ENCODE measurements around the gene CAPNS1.
"Not testable (repeated sequence)": the region's sequence is repeated elsewhere in the genome, so short reads cannot be mapped to it uniquely, and the experiment has no call there.

The CAPNS1 gene

DNA sequence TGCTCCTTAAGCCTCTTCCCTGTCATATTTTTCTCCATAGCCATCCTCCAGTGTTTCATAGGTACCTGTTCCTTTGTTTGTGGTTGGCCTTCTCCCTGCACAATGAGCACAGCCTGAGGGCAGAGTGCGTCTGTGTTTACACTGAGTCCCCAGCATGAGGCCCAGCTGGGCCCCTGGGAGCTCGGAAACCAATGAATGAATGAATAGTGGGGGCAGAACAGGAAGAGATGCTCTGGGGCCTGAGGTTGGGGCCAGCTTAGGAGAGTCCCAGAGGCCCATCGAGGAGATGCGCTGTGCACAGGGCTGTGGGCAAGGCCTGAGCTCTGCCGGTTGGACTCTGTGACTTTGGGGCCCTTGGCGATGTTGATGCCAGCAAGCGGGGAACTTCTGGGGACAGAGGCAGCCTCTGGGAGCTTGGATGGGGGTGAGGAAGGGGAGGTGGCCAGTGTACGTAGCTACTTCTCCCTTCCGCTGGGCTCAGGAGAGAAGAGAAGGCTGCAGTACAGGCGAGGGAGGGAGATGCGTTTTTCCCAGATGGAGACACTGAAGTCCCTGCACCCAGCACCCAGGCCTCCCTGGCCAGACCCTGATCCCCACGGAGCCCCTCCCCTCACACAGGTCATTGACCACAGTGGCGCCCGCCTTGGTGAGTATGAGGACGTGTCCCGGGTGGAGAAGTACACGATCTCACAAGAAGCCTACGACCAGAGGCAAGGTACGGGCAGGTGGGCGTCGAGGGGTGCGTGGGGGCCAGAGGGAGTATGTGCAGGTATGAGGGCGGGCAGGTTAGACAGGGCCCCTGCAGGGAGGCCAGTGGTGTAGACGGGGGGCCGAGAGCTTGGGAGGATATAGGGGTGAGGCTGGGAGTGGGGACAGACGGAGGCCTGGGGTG, 19.5 kb upstream of the CAPNS1 start:
- no peaks in the 10 kb centered on the region for H3K27me3 ChIP-seq (ENCODE audit: insufficient read depth, poor library complexity, severe bottlenecking)
- no peak overlapping the region for H3K27ac ChIP-seq (ENCODE audit: poor library complexity, severe bottlenecking)
- ATAC-seq (ENCODE audit: low read depth) (no peak), DNase-seq (ENCODE audit: low spot score) (no peak)
- H3K36me3 ChIP-seq (ENCODE audit: low read depth), result peaks cover 42% of the 10 kb centered on the region
- H3K9me3 ChIP-seq (ENCODE audit: severe bottlenecking), result no peaks in the 10 kb centered on the region
- no peak overlapping the region for H3K4me3 ChIP-seq (ENCODE audit: severe bottlenecking)
- H3K4me1 ChIP-seq (ENCODE audit: insufficient read depth, poor library complexity, severe bottlenecking), result no peaks in the 10 kb centered on the region
- TF ChIP-seq, protein P1, sequence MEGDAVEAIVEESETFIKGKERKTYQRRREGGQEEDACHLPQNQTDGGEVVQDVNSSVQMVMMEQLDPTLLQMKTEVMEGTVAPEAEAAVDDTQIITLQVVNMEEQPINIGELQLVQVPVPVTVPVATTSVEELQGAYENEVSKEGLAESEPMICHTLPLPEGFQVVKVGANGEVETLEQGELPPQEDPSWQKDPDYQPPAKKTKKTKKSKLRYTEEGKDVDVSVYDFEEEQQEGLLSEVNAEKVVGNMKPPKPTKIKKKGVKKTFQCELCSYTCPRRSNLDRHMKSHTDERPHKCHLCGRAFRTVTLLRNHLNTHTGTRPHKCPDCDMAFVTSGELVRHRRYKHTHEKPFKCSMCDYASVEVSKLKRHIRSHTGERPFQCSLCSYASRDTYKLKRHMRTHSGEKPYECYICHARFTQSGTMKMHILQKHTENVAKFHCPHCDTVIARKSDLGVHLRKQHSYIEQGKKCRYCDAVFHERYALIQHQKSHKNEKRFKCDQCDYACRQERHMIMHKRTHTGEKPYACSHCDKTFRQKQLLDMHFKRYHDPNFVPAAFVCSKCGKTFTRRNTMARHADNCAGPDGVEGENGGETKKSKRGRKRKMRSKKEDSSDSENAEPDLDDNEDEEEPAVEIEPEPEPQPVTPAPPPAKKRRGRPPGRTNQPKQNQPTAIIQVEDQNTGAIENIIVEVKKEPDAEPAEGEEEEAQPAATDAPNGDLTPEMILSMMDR (IDR thresholded peaks at IDR 0.05; ENCODE audit: poor library complexity, severe bottlenecking), result no peak

DNA sequence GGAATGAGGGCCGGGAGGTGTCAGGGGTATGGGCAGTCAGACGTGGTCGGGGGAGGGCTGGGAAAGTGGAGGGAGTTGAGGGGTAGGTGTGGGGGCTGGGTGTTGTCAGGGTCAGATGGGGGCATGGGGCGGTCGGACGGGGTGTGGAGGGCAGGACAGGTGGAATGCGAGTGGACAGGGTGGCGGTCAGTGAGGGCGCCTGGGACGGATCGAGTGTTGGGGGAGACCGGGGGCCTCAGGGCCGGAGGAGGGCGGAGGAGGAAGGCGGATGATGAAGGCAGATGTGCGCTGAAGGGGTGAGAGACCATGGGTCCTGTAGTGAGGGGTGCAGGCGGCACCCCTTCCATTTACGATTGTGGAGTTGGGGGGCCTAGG, 18.9 kb upstream of the CAPNS1 start:
- no peak for DNase-seq (ENCODE audit: low spot score)
- TF ChIP-seq, protein P1 (IDR thresholded peaks at IDR 0.05; ENCODE audit: poor library complexity, severe bottlenecking), result no peak
- no peak overlapping the region for H3K27ac ChIP-seq (ENCODE audit: poor library complexity, severe bottlenecking)
- no peaks in the 10 kb centered on the region for H3K27me3 ChIP-seq (ENCODE audit: insufficient read depth, poor library complexity, severe bottlenecking)
- peaks cover 48% of the 10 kb centered on the region for H3K36me3 ChIP-seq (ENCODE audit: low read depth)
- no peaks in the 10 kb centered on the region for H3K9me3 ChIP-seq (ENCODE audit: severe bottlenecking)
- H3K4me3 ChIP-seq (ENCODE audit: severe bottlenecking), result no peak overlapping the region
- no peaks in the 10 kb centered on the region for H3K4me1 ChIP-seq (ENCODE audit: insufficient read depth, poor library complexity, severe bottlenecking)
- ATAC-seq (ENCODE audit: low read depth), result no peak

DNA sequence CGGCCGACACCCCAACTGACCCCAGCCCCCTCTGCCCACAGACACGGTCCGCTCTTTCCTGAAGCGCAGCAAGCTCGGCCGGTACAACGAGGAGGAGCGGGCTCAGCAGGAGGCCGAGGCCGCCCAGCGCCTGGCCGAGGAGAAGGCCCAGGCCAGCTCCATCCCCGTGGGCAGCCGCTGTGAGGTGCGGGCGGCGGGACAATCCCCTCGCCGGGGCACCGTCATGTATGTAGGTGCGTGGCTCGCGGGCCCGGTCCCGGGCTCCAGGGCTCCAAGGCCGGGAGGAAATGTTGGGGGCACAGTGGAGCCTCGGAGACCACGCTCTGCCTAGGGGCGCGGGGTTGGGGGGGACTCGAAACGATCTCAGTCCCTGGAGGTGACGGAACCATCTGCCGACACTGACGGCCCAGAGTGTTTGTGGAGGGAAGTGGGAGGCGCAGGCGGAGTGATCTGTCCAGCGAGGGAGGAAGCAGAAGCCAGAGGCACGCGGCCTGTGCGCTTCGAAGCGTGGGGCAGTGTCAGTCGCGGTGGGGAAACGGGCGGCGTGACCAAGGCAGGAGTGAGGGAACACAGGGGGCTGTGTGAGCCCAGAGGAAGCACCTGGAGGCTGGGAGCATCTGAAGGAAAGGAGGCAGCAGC, 18.3 kb upstream of the CAPNS1 start:
- H3K4me1 ChIP-seq (ENCODE audit: insufficient read depth, poor library complexity, severe bottlenecking), result no peaks in the 10 kb centered on the region
- H3K27ac ChIP-seq (ENCODE audit: poor library complexity, severe bottlenecking), result no peak overlapping the region
- ATAC-seq (ENCODE audit: low read depth), result no peak
- no peaks in the 10 kb centered on the region for H3K27me3 ChIP-seq (ENCODE audit: insufficient read depth, poor library complexity, severe bottlenecking)
- peaks cover 42% of the 10 kb centered on the region for H3K36me3 ChIP-seq (ENCODE audit: low read depth)
- no peak for DNase-seq (ENCODE audit: low spot score)
- H3K9me3 ChIP-seq (ENCODE audit: severe bottlenecking), result no peaks in the 10 kb centered on the region
- H3K4me3 ChIP-seq (ENCODE audit: severe bottlenecking), result no peak overlapping the region
- TF ChIP-seq, protein P1 (IDR thresholded peaks at IDR 0.05; ENCODE audit: poor library complexity, severe bottlenecking), result no peak

DNA sequence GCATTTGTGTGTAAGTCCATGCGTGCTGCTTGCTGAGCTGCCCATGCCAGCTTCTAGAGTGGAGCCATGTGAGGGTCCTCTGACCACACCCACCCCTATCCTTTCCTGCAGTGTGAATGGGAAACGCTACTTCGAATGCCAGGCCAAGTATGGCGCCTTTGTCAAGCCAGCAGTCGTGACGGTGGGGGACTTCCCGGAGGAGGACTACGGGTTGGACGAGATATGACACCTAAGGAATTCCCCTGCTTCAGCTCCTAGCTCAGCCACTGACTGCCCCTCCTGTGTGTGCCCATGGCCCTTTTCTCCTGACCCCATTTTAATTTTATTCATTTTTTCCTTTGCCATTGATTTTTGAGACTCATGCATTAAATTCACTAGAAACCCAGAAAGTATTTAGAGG, 14.3 kb upstream of the CAPNS1 start:
- Histone ChIP-seq H3K4me3 (ENCODE audit: severe bottlenecking) (no peak overlapping the region), H3K36me3 (ENCODE audit: low read depth) (peaks cover 22% of the 10 kb centered on the region), H3K4me1 (ENCODE audit: insufficient read depth, poor library complexity, severe bottlenecking) (no peaks in the 10 kb centered on the region), H3K27ac (ENCODE audit: poor library complexity, severe bottlenecking) (no peak overlapping the region), H3K27me3 (ENCODE audit: insufficient read depth, poor library complexity, severe bottlenecking) (no peaks in the 10 kb centered on the region), H3K9me3 (ENCODE audit: severe bottlenecking) (peaks cover 4% of the 10 kb centered on the region)
- ATAC-seq (ENCODE audit: low read depth), result no peak
- TF ChIP-seq, protein P1 (IDR thresholded peaks at IDR 0.05; ENCODE audit: poor library complexity, severe bottlenecking), result no peak
- no peak for DNase-seq (ENCODE audit: low spot score)

DNA sequence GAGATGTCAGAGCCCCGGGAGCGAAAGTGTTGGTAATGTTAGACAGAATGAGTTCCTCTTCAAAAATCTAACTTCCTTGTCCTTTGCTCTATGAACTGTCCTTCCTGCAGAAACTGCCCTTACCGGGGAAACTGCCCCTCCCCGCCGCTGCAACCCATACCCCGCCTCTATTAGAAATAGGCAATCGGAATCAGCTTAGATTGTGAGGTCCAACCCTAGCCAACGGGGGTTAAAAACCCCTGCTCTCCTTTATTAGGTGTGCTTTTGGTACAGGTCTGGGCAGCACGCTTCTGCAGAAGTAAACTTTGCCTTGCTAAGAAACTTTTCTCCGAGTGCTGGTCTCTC, 11.5 kb upstream of the CAPNS1 start:
- TF ChIP-seq, protein P1 (IDR thresholded peaks at IDR 0.05; ENCODE audit: poor library complexity, severe bottlenecking), result no peak
- H3K4me1 ChIP-seq (ENCODE audit: insufficient read depth, poor library complexity, severe bottlenecking), result peaks cover 17% of the 10 kb centered on the region
- peaks cover 4% of the 10 kb centered on the region for H3K9me3 ChIP-seq (ENCODE audit: severe bottlenecking)
- ATAC-seq (ENCODE audit: low read depth) (no peak), DNase-seq (ENCODE audit: low spot score) (no peak)
- H3K36me3 ChIP-seq (ENCODE audit: low read depth), result peaks cover 14% of the 10 kb centered on the region
- H3K4me3 ChIP-seq (ENCODE audit: severe bottlenecking), result peak overlapping the region; percentile 26
- H3K27ac ChIP-seq (ENCODE audit: poor library complexity, severe bottlenecking), result peak overlapping the region; percentile 79
- H3K27me3 ChIP-seq (ENCODE audit: insufficient read depth, poor library complexity, severe bottlenecking), result no peaks in the 10 kb centered on the region

DNA sequence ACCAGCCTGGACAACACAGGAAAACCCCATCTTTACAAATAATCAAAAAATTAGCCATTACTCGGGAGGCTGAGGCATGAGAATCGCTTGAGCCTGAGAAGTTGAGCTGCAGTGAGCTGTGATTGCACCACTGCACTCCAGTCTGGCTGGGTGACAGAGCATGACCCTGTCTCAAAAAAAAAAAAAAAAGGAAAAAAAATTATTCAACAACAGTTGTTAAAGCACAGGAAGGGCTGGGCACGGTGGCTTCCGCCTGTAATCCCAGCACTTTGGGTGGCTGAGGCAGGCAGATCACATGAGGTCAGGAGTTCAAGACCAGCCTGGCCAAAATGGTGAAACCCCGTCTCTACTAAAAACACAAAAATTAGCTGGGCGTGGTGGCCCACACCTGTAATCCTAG, 8.6 kb upstream of the CAPNS1 start:
- H3K4me1 ChIP-seq (ENCODE audit: insufficient read depth, poor library complexity, severe bottlenecking), result peaks cover 20% of the 10 kb centered on the region
- not testable (repeated sequence) for H3K27me3 ChIP-seq (ENCODE audit: insufficient read depth, poor library complexity, severe bottlenecking); DNase-seq (ENCODE audit: low spot score); H3K36me3 ChIP-seq (ENCODE audit: low read depth); H3K9me3 ChIP-seq (ENCODE audit: severe bottlenecking); H3K4me3 ChIP-seq (ENCODE audit: severe bottlenecking); ATAC-seq (ENCODE audit: low read depth)
- H3K27ac ChIP-seq (ENCODE audit: poor library complexity, severe bottlenecking), result peak overlapping the region; percentile 69

DNA sequence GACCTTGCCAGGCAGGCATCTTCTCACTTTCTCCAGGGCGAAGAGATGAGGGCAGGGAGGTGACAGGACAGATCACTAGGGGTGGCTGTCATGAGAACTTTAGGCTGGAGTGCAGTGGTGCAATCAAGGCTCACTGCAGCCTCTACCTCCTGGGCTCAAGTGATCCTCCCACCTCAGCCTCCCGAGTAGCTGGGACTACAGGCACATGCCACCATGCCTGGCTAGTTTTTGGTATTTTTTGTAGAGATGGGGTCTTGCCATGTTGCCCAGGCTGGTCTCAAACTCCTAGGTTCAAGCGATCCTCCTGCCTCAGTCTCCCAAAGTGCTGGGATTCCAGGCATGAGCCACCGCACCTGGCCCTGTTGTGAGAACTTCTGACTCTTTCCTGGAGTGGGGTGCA, 5.0 kb upstream of the CAPNS1 start:
- not testable (repeated sequence) for H3K4me3 ChIP-seq (ENCODE audit: severe bottlenecking); ATAC-seq (ENCODE audit: low read depth); H3K27me3 ChIP-seq (ENCODE audit: insufficient read depth, poor library complexity, severe bottlenecking); H3K9me3 ChIP-seq (ENCODE audit: severe bottlenecking); H3K36me3 ChIP-seq (ENCODE audit: low read depth); DNase-seq (ENCODE audit: low spot score); H3K27ac ChIP-seq (ENCODE audit: poor library complexity, severe bottlenecking)
- H3K4me1 ChIP-seq (ENCODE audit: insufficient read depth, poor library complexity, severe bottlenecking), result peaks cover 29% of the 10 kb centered on the region
